A673 (cell line): ENCODE results near the gene SLC48A1.

Source experiments
- CTCF ChIP-seq: fragments of 300-800, 200-600 bp; sonication (generic); conservative IDR thresholded peaks from 2 replicates; pipeline ENCODE4 v1.5.1; 2017; ENCODE audit warnings: low read depth, mild to moderate bottlenecking, antibody characterized with exemption, low read length, moderate library complexity, mixed read lengths
- EZH2 ChIP-seq: fragments of 200-600 bp; sonication (generic); IDR thresholded peaks from 2 replicates; pipeline ENCODE4 v1.6.1; 2017; ENCODE audit warnings: borderline replicate concordance, low read depth, mild to moderate bottlenecking, mixed read lengths, antibody characterized with exemption, low read length; ENCODE audit not compliant: poor library complexity, severe bottlenecking

DNA sequence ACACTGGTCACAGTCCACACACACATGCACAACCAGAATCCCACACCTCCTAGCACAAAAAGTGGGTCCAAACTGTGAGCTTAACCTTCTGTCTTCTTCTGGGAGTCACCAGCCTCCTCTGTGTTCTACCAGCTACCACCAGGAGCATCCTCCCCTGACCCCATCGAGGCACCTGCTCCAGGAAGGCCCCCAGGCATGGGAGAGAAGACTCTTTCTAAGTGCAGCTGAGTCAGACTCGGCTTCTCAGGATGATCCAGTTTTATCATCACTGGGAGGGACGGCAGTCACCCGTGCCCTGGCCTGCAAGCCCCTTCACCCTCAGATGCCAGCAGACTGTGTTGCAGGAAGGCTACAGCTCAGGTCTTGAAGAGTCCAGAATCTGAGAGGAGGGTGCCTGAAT is 39.9 kb upstream of the SLC48A1 start:
- TF ChIP-seq CTCF (no peak), EZH2 (no peak)
